HG03060 (cell line): ENCODE results near the gene ZHX3.

Experiments
- ATAC-seq: cut with Tn5 transposase; IDR thresholded peaks from one replicate; pipeline ENCODE4 v1.9.1; 2021; ENCODE audit warnings: low read depth, moderate number of reproducible peaks; ENCODE audit not compliant: unreplicated experiment

The ZHX3 gene

DNA sequence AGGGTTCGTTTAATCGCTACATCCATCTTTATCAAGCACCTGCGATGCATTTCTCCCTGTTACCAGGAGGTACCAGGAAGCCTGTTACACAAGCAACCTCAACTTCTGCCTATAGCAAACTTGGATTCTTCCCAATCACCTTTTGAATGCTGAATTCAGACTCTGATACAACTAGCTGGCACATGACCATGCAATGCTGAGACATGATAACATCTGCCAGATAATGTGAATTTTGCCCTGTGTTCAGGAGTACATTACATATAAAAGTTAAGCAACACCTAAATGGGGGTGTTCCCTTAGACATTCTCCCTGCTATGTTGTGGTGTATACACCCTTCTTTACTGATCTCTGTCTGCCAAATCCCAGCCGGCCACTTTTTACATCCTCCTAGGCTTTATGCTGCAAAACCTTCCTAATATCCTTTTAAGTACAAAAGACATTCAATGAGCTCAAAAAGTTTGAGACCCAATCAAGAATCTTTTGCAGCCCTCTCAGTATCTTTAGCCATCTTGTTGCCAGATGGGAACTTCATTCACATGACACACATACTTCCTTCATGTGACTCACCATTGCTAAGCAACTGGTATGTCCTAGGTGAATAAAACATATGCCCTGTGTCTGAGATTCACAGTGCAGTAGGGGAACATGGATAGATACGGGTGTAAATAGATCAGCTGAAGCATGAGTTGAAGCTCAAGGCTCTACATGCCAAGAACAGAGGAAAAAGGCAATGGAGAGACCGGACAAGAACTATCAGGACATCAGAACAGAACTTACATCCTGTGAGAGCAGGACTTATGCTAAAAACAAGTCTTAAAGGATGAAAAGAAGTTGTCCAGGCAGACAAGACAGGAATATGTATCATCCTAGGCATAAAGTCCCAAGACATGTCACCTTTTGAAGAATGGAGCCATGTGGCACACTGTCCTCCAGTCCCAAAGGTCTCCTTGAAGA lies 84.3 kb downstream of the ZHX3 start:
- ATAC-seq = no peak

DNA sequence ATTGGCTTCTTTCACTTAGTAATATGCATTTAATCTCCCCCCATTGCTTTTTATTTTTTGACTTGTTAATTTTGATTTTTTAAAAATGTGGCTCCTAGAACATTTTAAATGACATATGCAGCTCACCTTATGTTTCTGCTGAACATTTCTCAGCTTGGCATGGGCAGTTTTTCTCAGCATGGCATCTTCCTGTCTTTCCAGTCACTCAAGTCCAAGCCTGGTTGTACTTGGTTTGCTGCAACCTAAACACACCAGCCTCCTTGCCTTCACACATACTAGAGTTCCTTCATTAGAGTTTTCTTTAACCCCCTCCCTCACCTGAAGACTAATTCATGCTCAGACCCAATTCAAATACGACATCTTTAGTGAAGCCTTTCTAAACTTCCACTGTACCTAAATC lies 86.4 kb downstream of the ZHX3 start:
- ATAC-seq = no peak

DNA sequence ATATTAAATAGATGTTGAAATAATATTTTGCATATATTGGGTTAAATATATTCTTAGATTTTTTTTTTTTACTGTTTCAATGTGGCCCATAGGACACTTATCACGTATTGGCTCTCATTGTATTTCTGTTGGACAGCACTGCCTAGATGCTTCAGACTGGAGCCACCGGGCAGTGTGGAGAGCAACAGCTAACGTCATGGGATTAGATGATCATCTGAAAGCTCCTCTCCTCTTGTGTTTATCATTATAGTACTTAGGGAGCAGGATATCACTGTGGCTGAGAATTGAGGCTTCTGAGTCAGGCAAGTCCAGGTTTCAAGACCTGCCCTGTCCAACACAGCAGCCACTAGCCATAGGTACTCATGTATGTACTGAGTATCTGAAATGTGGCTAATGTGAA lies 87.4 kb downstream of the ZHX3 start:
- no peak for ATAC-seq

DNA sequence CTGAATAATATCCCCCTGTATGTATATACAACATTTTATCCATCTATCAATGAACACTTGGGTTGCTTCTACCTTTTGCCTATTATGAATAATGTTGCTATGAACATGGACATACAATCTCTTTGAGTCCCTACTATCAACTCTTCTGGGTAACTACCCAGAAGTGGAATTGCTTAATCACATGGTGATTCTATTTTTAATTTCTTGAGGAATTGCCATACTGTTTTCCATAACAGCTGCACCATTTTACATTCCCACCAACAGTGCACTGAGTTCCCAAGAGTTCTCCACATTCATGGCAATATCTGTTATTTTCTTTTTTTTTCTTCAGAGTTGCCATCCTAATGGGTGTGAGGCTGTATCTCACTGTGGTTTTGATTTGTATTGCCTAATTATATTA lies 88.3 kb downstream of the ZHX3 start:
- no peak for ATAC-seq

DNA sequence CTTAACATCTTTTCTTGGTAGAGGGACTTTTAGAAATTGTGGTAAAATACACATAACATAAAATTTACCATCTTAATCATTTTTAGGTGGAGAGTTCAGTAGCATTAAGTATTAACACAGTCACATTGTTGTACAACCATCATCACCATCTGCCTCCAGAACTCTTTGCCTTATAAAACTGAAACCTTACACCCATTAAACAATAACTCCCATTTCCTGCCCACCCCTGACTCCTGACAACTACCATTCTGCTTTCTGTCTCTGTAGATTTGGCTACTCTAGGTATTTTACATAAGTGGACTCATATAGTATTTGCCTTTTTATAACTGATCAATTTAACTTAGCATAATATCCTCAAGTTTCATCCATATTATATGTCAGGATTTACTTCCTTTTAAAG lies 88.7 kb downstream of the ZHX3 start:
- ATAC-seq = no peak

DNA sequence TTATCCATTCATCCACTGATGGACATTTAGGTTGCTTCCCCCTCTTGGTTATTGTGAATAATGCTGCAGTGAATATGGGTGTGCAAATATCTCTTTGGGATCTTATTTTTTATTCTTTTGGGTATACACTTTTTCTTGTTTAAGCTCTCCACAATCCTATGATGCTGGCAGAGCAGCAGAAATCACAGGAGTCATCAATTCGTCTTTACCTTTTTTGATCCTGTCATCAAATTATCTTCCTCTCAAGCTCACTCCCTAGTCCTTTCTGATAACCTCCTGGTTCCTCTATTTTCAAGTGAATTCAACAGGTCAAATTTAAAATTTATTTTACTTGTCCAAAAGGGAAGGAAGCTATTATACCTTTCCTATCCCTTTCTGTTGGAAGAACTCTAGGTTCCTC lies 91.1 kb downstream of the ZHX3 start:
- ATAC-seq = no peak

DNA sequence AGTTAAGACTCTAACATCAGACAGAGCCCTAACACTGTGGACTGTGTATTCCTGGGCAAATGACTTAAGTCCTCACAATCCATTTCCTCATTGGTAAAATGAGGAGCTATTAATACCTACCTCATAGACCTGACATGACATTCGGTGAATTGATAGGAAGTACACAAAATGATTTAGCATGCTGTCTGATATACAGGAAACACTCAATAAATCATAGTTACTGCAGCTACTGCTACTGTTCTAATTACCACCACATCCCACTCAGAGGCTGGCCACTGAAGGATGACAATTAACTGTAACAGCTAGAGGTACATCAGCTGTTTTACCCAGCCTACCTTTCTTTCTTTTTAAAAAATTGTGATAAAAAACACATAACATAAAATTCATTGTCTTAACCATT lies 92.4 kb downstream of the ZHX3 start:
- no peak for ATAC-seq

DNA sequence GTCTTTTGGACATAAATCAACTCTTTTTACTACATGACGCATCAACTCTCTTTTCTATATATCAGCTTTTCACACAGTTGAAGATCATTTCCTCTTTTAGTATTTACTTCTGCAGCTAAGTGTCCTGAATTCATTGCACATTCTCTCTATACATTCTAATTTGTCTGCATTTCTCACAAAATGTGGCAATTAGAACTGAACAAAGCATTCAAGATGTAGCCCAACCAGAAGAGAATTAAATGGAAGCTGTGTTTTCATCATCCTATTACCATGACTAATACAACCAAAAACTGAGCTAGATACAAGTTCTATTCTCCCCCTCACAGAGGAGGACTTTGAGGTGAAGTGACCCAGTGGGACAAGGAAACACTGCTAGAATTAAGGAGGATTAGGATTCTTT lies 93.2 kb downstream of the ZHX3 start:
- no peak for ATAC-seq

DNA sequence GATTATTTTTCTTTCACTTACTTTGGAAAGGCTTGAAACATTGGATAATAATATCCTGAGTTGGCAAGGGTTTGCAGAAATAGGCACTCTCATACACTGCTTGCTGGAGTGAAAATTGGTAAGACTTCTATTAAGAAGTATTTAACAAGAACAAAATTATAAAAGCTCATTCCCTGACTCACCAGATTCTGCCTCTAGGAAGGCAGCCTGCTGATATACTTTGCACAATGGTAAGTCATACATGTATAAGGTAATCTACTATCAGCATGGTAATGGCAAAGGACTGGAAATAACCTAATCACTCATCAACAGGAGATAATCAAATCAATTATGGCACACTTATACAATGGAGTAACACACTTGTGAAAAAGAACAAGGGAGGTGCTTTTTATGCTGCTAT lies 94.4 kb downstream of the ZHX3 start:
- ATAC-seq = no peak

DNA sequence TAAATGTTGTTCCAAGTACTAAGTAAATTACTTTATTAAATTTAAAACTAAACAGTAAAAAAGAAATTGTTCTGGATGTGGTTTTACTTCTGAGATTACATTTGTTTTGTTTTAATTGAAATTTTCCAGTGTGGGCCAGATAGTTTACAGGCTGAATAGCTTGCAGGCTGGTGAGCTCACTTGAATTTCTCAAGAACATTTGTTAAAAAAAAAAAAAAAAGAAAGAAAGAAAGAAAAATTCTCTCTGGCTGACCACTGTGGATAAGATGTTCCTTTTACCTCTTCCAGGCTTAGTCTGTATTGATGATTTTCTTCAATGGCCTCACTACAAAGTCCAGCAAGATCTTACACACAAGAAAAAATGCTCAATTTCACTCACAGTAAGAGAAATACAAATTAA lies 94.8 kb downstream of the ZHX3 start:
- no peak for ATAC-seq

DNA sequence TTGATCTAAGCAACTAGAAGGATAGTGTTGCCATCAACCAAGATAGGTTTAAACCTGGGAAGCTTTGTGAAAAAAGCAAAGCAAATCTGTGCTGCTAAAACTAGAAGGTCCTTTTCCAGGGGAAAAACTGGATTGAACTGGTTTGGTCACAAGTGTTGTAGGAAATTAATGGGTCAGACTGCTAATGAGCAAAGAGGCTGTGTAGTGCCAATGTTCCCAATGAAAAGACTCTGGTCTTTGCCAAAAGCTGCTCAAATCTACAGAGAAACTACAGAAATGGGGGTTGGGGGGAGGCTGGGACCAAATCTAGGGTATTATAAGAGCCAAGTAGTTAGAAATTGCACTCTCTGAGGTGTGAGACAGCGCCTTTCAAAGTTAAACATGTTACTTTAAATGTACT lies 95.2 kb downstream of the ZHX3 start:
- ATAC-seq = no peak

DNA sequence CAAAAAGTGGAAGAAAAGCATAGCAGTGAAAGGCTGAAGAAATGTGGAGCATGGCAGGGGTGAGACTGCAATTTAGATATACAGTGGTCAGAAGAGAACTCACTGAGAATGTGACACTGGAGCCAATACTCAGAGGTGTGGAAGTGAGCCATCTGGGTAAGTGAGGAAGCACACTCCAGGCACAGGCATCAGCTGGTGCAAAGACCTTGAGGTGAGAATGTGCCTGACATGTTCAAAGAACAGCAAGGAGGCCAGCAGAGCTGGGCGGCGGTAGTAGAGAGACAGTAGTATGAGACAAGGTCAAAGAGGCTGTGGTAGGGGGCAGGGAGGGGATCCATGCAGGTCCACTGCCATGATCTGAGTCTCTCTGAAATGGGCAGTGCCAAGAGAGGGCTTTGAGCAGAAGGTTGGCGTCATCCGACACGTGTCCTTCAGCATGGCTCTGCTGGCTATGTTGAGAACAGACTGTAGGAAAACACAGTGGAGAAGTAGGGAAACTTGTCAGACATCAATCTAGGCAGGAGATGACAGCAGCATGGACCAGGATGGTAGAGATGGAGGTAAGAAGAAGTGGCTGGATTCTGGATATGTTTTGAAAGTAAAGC lies 95.8 kb downstream of the ZHX3 start:
- no peak for ATAC-seq

DNA sequence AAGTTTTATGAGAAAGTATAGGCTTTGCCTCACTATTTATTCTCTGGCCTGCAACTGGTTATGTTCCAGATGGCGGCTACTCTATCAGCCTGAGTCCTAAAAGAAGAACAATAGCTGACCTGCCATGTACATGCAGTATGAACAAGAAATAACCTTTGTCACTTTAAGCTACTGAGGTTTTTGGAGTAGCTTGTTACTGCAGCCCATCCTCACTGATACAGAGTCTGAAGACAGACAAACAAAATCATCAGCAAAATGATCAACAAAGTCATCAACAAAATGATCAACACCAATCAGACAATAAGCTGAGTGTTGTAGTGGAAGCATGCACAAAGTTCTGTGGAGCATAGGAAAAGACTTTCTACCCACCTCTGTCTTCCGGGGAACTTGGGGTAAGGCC lies 97.7 kb downstream of the ZHX3 start:
- no peak for ATAC-seq

DNA sequence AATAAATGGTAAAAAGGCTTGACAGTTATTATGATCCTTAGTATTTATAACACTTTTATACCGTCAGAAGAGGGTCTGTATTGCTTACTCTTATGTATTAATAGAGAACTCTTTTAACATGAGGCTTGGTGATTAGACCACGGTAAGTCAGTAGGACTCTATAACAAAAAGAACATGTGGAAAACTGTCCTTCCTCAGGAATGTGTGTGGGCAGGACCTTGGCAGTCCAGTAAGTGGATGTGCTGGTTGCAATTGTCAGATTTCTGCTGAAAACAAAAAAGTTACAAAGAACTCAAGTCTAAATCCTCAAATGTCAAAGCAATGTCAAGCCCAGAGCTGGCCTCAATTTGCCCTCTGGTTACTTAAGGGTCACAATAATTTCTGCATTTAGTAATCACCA lies 99.1 kb downstream of the ZHX3 start:
- ATAC-seq = no peak

DNA sequence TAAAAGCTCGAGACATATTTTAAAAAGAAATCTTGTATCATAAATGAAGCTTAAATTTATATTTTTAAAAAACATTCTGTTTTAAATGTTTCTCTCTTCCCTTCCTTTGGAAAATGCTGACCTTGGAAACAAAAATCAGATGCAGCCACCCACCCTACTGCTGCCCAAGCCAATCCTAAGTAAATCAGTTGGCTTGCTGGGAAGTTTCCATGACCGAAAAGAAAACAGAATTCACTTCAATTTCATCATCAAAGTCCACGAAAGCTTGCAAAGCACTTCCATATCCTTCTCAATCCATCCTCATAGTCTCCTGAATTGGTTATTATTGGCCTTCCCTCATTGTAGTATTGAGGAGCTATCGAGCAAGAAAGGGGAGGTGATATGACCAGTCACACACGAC lies 100.1 kb downstream of the ZHX3 start:
- ATAC-seq = no peak

DNA sequence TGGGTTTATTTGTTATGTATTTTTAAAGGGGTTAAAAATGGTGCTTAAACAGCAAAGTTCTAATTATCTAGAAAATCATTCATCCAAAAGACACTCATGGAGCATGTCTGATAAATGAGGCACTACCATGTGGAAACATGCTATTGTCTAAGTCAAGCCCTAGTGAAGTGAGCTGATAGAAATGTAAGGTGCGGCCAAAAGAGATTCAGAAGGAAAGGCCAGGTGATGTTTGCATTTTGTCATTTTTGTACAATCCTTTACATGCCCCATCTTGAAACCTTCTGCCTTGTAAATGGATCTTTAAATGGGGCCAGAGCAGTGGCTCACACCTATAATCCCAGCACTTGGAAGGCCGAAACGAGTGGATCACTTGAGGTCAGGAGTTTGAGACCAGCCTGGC lies 102.9 kb downstream of the ZHX3 start:
- ATAC-seq = no peak

DNA sequence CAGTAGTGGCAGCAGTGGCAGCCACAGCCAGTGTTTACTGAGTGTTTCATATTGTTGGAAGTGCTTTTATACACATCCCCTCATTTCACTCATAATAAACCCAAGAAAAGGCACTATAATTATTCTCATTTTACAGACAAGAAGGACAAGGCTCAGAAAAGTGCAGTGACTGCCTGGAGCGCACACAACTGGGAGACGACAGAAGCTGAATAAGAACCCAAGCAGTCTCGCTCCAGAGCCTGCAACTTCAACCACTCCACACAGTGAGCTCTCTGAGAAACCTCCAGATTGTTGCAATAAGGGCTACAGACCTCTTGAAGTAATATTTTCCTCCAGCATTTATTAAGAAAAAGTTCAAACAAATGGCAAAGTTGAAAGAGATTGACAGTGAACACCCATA lies 103.3 kb downstream of the ZHX3 start:
- ATAC-seq = no peak

DNA sequence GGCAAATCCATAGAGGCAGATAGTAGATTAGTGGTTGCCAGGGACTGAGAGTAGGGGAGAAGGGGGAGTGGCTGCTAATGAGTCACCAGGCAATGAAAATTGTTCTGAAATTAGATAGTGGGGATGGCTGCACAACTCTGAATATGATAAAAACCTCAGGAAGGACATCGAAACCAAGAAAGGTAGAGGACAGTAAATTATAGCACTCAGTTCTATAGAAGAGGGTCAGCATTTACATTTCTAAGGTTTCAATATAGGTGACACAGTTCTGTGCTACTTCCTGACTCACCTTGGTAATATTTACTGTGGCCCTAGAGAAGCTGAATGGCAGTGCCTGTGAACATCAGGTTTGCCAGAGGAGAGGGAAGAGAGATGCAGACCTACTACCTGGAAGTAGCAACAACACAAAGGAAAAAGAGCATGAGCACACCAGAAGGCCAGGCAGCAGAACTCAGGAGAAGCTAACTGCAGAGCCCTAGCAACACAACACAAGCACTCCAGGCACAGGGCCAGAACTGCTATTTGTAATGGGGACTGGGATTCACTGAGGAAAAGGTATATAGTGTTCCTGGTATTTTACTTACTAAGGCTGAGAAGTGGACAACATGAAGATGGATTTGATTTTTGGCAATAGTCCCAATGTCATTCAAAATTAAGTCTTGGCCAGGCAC lies 104.2 kb downstream of the ZHX3 start:
- ATAC-seq = no peak

DNA sequence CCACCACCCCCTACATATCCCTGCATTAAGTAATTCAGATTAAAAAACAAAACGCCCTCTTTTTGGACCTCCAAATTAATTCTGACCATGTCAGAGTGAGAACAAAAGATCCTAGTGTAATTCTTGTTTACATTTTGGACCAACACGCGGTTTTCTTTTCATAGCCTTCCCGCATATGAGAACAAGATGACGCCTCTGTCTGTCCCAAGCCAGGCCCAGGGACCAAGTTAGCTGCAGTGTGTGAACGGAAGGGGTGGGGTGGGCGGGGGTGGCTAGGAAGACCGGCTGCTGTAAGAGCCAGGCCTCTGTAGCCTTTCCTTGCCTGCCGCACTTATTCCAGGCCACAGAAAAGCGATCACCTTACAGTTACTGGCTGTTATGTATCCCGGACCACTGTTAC lies 112.2 kb downstream of the ZHX3 start:
- no peak for ATAC-seq

DNA sequence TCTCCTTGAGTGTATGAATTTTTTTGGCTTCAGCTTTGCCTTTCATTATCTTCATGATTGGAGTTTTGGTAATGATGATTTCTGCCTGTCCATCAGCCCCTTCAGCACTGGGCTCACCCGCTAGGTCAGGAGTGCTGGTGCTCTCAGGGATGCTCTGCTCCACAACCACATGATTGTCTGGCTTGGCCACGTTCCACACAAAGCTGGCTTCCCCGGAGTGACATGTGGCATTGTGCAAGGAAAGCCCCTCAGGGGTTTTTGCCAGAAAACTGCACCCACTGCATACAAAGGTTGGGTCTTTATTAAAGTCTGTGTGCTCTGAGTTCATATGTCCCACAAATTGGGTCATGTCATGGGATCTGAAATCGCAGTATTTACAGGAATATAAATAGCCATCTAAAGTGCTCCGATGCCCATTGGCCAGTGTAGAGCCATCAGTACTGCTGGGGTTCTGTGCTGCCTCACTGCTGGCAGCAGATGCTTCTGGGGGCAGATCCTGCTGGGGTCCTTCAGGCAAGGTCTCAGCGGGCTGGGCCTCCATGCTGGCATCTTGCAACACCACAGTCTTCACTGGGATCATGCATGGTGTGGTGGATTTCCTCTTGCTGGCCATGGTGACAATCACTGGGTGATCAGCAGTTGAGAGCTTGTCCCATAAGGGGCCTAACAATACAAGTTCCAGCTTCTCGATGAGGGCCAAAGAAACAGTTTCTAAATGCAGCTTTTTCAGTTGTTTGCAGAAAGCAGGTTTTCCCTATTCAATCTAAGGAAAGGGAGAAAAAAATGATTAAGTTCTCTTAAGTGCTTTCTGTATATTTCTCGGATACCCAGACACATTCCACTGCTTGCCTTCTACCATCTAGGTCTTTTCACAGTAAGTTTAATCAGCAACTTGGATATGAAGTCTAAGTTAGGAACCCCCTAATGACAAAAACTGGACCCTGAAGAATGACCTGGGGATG lies 112.9 kb downstream of the ZHX3 start:
- ATAC-seq = no peak

DNA sequence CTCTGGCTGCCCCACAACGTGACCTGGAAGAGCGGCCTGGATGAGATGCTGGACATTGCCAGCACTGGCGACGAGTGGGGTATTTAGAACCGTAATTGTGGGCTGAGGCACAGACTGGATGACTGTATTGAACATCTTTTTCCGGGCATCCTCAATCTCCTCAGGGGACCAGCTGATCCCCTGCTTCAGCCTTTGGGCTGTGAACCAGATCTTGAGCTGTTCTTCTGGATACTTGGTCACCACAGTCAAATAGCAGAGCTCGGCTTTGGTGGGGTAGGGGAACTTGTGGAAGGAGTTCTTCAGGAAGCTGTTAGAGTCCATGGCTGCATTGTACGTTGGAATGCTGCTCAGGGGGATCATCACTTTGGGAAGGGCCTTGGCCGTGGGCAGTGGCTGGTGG lies 113.9 kb downstream of the ZHX3 start:
- ATAC-seq = no peak
